ENCODE results near the gene CREB3L2. TPM values are rescaled to one million over a fixed set of nuclear protein-coding genes. Genes with fewer than 3 reads are reported as not detected.

Gene CREB3L2
- total and polyA plus RNA-seq, 2 of the 13 experiments (the other 11 are each of a cell fraction or from before 2014, with no cell fraction given): 22.1 to 41.1 TPM

DNA sequence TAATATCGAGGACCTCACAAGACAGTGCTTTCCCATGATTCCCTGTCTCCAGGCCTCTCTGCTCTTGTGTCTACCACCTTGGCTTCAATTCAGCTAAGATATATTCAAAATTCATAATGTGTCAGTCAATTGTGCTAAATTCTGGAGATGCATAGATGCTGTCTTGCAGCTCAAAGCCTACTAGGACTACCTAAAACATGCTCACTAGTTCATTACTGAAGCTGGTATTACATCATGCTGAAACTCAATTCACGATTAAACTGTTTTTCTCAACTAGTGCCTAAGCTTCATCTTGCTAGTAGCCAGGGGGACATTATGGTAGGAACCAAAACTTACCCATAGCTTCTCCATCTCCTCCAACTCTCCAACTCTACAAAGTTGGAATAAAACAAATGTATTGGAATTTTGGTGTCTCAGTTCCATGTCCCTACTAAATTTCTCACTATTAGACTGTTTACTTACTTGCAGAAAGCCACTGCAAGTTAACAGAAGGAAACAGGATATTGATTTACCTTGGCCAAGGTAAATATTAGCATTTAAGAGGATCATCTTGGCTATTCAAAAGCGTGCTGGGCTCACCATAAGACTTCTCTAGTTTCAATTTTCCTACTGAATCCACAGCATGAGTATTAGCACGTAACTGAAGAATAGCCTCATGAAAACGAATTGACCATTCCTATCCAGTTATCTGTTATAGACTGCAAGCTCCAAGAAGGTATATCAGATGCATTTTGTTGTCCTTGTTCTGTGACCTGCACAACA, 53.6 kb downstream of the CREB3L2 start (continued):
- TF ChIP-seq, protein P1, sequence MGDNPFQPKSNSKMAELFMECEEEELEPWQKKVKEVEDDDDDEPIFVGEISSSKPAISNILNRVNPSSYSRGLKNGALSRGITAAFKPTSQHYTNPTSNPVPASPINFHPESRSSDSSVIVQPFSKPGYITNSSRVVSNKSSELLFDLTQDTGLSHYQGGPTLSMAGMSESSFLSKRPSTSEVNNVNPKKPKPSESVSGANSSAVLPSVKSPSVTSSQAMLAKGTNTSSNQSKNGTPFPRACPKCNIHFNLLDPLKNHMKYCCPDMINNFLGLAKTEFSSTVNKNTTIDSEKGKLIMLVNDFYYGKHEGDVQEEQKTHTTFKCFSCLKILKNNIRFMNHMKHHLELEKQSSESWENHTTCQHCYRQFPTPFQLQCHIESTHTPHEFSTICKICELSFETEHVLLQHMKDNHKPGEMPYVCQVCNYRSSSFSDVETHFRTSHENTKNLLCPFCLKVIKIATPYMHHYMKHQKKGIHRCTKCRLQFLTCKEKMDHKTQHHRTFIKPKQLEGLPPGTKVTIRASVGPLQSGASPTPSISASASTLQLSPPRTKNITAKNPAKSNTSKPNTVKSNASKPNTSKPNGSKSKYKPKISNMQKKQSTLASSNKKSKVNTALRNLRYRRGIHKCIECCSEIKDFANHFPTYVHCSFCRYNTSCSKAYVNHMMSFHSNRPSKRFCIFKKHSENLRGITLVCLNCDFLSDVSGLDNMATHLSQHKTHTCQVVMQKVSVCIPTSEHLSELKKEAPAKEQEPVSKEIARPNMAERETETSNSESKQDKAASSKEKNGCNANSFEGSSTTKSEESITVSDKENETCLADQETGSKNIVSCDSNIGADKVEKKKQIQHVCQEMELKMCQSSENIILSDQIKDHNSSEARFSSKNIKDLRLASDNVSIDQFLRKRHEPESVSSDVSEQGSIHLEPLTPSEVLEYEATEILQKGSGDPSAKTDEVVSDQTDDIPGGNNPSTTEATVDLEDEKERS (CRISPR knock-in tag; IDR thresholded peaks at IDR 0.05): peak; percentile 59
- TF ChIP-seq ZNF562 (CRISPR knock-in tag; IDR thresholded peaks at IDR 0.05; ENCODE audit: borderline replicate concordance) (no peak), ZNF251 (CRISPR knock-in tag; IDR thresholded peaks at IDR 0.05) (no peak), PRPF4 (IDR thresholded peaks at IDR 0.05; ENCODE audit: low read depth, low read length, poor library complexity, severe bottlenecking) (no peak), HNRNPL (IDR thresholded peaks at IDR 0.05; ENCODE audit: low read depth, low read length) (no peak), SSRP1 (CRISPR knock-in tag; IDR thresholded peaks at IDR 0.05) (peak; percentile 61), ZNF607 (CRISPR knock-in tag; IDR thresholded peaks at IDR 0.05; ENCODE audit: borderline replicate concordance) (0 out of 2 replicates have a peak, but pooled peaks have one; percentile 17), HNRNPUL1 (IDR thresholded peaks at IDR 0.05; ENCODE audit: low read depth, low read length) (no peak), NAIF1 (CRISPR knock-in tag; IDR thresholded peaks at IDR 0.05; ENCODE audit: borderline replicate concordance) (no peak), FOXA3 (CRISPR knock-in tag; IDR thresholded peaks at IDR 0.05) (peak; percentile 82), RARA (CRISPR knock-in tag; IDR thresholded peaks at IDR 0.05) (0 out of 2 replicates have a peak, but pooled peaks have one; percentile 21), DNMT3B (CRISPR knock-in tag; conservative IDR thresholded peaks at IDR 0.05) (0 out of 2 replicates have a peak, but pooled peaks have one; percentile 23), ZNF329 (CRISPR knock-in tag; IDR thresholded peaks at IDR 0.05; ENCODE audit: low read depth) (no peak)
- TF ChIP-seq, protein P2, sequence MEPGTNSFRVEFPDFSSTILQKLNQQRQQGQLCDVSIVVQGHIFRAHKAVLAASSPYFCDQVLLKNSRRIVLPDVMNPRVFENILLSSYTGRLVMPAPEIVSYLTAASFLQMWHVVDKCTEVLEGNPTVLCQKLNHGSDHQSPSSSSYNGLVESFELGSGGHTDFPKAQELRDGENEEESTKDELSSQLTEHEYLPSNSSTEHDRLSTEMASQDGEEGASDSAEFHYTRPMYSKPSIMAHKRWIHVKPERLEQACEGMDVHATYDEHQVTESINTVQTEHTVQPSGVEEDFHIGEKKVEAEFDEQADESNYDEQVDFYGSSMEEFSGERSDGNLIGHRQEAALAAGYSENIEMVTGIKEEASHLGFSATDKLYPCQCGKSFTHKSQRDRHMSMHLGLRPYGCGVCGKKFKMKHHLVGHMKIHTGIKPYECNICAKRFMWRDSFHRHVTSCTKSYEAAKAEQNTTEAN (CRISPR knock-in tag; conservative IDR thresholded peaks at IDR 0.05): no peak
- TF ChIP-seq, protein P3, sequence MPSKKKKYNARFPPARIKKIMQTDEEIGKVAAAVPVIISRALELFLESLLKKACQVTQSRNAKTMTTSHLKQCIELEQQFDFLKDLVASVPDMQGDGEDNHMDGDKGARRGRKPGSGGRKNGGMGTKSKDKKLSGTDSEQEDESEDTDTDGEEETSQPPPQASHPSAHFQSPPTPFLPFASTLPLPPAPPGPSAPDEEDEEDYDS (CRISPR knock-in tag; IDR thresholded peaks at IDR 0.05): 0 out of 2 replicates have a peak, but pooled peaks have one; percentile 17
- TF ChIP-seq, protein P4, sequence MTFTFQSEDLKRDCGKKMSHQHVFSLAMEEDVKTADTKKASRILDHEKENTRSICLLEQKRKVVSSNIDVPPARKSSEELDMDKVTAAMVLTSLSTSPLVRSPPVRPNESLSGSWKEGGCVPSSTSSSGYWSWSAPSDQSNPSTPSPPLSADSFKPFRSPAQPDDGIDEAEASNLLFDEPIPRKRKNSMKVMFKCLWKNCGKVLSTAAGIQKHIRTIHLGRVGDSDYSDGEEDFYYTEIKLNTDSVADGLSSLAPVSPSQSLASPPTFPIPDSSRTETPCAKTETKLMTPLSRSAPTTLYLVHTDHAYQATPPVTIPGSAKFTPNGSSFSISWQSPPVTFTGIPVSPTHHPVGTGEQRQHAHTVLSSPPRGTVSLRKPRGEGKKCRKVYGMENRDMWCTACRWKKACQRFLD (CRISPR knock-in tag; IDR thresholded peaks at IDR 0.05; ENCODE audit: borderline replicate concordance): no peak
- TF ChIP-seq, protein P5, sequence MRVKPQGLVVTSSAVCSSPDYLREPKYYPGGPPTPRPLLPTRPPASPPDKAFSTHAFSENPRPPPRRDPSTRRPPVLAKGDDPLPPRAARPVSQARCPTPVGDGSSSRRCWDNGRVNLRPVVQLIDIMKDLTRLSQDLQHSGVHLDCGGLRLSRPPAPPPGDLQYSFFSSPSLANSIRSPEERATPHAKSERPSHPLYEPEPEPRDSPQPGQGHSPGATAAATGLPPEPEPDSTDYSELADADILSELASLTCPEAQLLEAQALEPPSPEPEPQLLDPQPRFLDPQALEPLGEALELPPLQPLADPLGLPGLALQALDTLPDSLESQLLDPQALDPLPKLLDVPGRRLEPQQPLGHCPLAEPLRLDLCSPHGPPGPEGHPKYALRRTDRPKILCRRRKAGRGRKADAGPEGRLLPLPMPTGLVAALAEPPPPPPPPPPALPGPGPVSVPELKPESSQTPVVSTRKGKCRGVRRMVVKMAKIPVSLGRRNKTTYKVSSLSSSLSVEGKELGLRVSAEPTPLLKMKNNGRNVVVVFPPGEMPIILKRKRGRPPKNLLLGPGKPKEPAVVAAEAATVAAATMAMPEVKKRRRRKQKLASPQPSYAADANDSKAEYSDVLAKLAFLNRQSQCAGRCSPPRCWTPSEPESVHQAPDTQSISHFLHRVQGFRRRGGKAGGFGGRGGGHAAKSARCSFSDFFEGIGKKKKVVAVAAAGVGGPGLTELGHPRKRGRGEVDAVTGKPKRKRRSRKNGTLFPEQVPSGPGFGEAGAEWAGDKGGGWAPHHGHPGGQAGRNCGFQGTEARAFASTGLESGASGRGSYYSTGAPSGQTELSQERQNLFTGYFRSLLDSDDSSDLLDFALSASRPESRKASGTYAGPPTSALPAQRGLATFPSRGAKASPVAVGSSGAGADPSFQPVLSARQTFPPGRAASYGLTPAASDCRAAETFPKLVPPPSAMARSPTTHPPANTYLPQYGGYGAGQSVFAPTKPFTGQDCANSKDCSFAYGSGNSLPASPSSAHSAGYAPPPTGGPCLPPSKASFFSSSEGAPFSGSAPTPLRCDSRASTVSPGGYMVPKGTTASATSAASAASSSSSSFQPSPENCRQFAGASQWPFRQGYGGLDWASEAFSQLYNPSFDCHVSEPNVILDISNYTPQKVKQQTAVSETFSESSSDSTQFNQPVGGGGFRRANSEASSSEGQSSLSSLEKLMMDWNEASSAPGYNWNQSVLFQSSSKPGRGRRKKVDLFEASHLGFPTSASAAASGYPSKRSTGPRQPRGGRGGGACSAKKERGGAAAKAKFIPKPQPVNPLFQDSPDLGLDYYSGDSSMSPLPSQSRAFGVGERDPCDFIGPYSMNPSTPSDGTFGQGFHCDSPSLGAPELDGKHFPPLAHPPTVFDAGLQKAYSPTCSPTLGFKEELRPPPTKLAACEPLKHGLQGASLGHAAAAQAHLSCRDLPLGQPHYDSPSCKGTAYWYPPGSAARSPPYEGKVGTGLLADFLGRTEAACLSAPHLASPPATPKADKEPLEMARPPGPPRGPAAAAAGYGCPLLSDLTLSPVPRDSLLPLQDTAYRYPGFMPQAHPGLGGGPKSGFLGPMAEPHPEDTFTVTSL (CRISPR knock-in tag; IDR thresholded peaks at IDR 0.05; ENCODE audit: borderline replicate concordance): 0 out of 2 replicates have a peak, but pooled peaks have one; percentile 15
